Endothelial cell of umbilical vein (primary cell): ENCODE measurements around the gene TRERF1.

ENCODE experiments used
- EZH2 ChIP-seq: IDR thresholded peaks from 2 replicates; pipeline ENCODE4 v1.6.1; 2012; ENCODE audit warnings: borderline replicate concordance, low read depth, mild to moderate bottlenecking, moderate library complexity, low read length, inconsistent platforms; ENCODE audit not compliant: severe bottlenecking
- FOS ChIP-seq: IDR thresholded peaks from 2 replicates; pipeline ENCODE4 v1.6.1; 2011; ENCODE audit warnings: mild to moderate bottlenecking, low read length, moderate library complexity, borderline replicate concordance; ENCODE audit not compliant: insufficient read depth
- GATA2 ChIP-seq: IDR thresholded peaks from 2 replicates; pipeline ENCODE4 v1.7.0; 2011; ENCODE audit warnings: low read depth, mild to moderate bottlenecking, moderate library complexity, mixed read lengths, low read length; ENCODE audit not compliant: insufficient read length, insufficient read depth
- JUN ChIP-seq: IDR thresholded peaks from 2 replicates; pipeline ENCODE4 v1.6.1; 2011; ENCODE audit warnings: borderline replicate concordance, low read depth; ENCODE audit not compliant: insufficient read length, insufficient read depth
- POLR2A ChIP-seq: IDR thresholded peaks from 2 replicates; pipeline ENCODE4 v1.6.1; 2012; ENCODE audit warnings: low read depth, mild to moderate bottlenecking, control low read depth, low read length
- POLR2AphosphoS5 ChIP-seq: IDR thresholded peaks from 2 replicates; pipeline ENCODE4 v1.6.1; 2012; ENCODE audit warnings: low read depth, mild to moderate bottlenecking, control low read depth, low read length, moderate library complexity; ENCODE audit not compliant: insufficient read depth
- TF ChIP-seq, protein P1 (sequence below), 2 donors: IDR thresholded peaks; 1 replicate in 1 of 2; 2 replicates in 1 of 2; pipeline ENCODE4 v1.5.1; 2011; ENCODE audit warnings: low read length in 2 of 2, mild to moderate bottlenecking in 2 of 2, moderate library complexity in 2 of 2, control low read depth in 1 of 2, inconsistent platforms in 1 of 2, low read depth in 1 of 2; ENCODE audit not compliant: insufficient read depth in 1 of 2; ENCODE audit errors: extremely low read depth in 1 of 2
- TF ChIP-seq, protein P2 (sequence below): IDR thresholded peaks from 2 replicates; pipeline ENCODE4 v1.6.1; 2011; ENCODE audit not compliant: insufficient read depth, insufficient read length

DNA sequence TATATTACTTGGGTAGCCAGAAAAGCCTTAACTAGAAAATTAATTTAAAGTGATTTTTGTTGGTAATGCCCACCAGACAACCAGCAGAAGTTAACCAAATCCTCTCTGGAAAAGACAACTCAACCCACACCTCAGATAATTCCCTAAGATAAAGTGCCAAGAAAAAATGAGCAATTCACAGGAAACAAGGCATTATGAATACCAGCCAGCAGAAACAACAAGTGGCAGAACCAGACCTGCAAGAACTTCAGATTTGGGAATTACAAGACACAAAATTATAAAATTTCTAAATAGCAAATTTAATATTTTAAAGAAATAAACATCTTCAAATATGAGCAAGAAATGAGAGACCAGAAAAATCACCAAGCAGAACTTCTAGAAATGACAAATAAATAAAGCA, 154.1 kb downstream of the TRERF1 start:
- TF ChIP-seq EZH2 (no peak), FOS (no peak), POLR2AphosphoS5 (no peak), POLR2A (no peak), JUN (no peak), GATA2 (no peak)
- TF ChIP-seq, protein P1, sequence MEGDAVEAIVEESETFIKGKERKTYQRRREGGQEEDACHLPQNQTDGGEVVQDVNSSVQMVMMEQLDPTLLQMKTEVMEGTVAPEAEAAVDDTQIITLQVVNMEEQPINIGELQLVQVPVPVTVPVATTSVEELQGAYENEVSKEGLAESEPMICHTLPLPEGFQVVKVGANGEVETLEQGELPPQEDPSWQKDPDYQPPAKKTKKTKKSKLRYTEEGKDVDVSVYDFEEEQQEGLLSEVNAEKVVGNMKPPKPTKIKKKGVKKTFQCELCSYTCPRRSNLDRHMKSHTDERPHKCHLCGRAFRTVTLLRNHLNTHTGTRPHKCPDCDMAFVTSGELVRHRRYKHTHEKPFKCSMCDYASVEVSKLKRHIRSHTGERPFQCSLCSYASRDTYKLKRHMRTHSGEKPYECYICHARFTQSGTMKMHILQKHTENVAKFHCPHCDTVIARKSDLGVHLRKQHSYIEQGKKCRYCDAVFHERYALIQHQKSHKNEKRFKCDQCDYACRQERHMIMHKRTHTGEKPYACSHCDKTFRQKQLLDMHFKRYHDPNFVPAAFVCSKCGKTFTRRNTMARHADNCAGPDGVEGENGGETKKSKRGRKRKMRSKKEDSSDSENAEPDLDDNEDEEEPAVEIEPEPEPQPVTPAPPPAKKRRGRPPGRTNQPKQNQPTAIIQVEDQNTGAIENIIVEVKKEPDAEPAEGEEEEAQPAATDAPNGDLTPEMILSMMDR (IDR thresholded peaks at IDR 0.05; ENCODE audit: extremely low read depth in 1 of 2, insufficient read depth in 1 of 2, low read depth in 1 of 2, low read length in 2 of 2): no peak
- TF ChIP-seq, protein P2, sequence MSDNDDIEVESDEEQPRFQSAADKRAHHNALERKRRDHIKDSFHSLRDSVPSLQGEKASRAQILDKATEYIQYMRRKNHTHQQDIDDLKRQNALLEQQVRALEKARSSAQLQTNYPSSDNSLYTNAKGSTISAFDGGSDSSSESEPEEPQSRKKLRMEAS: no peak
